Uterus (tissue), 2 donors: ENCODE measurements around the gene EPHA8.

Experiments used
- CTCF ChIP-seq, 4 experiments: fragments of 200-600 bp in 2 of 4; fragments of 450-650 bp in 2 of 4; sonication (generic) in 2 of 4; IDR thresholded peaks; one replicate each; pipeline ENCODE4 v1.5.1; 2016 to 2019; ENCODE audit warnings: antibody characterized with exemption in 4 of 4, mild to moderate bottlenecking in 2 of 4, moderate library complexity in 1 of 4
- POLR2A ChIP-seq, 2 donors: fragments of 450-650 bp; IDR thresholded peaks; one replicate each; pipeline ENCODE4 v1.6.1; 2016; ENCODE audit warnings: antibody characterized with exemption in 2 of 2, mild to moderate bottlenecking in 1 of 2, moderate library complexity in 1 of 2

DNA sequence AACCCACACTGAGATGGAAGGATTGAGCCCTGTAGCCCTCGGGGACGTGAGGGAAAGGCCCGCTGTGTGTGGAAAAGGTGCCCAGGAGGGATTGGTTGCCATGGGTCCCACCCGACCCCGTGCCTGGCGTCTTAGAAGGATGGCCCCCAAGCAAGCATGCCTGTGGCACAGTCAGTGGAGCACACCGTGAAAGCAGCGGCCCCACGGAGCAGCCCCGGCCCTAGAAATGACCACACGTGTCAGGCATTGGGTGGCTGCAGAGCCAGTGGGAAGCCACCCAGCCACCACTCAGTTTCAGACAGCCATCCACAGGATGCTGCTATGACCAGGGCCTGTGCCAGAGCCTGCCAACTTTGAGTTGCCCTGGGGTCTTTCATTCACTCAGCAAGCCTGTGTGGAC is 13.3 kb upstream of the EPHA8 start:
- TF ChIP-seq CTCF (IDR thresholded peaks at IDR 0.05) (no peak), POLR2A (IDR thresholded peaks at IDR 0.05) (no peak)
